Lower leg skin (tissue), 4 donors: ENCODE measurements around the gene SECISBP2. TPM values are rescaled to one million over a fixed set of nuclear protein-coding genes. Genes with fewer than 3 reads are reported as not detected.

ENCODE experiments used
- DNase-seq, 2 donors: peaks; one replicate each; pipeline ENCODE4 v3.0.0-alpha.2; 2019; ENCODE audit warnings: low spot score in 2 of 2
- H3K4me3 ChIP-seq: fragments of 200-600 bp; sonication (generic); 2 replicates; pipeline ENCODE4 v1.5.1; 2017; ENCODE audit warnings: mild to moderate bottlenecking, low read depth; ENCODE audit not compliant: poor library complexity, severe bottlenecking
- CTCF ChIP-seq, 3 donors: fragments of 450-650 bp; IDR thresholded peaks; one replicate each; pipeline ENCODE4 v1.5.1; 2016; ENCODE audit warnings: antibody characterized with exemption in 3 of 3, mild to moderate bottlenecking in 3 of 3, moderate library complexity in 2 of 3
- POLR2A ChIP-seq, 2 donors: fragments of 450-650 bp; IDR thresholded peaks; one replicate each; pipeline ENCODE4 v1.6.1; 2016 to 2017; ENCODE audit warnings: antibody characterized with exemption in 2 of 2, mild to moderate bottlenecking in 1 of 2, moderate library complexity in 1 of 2
- WGBS, 2 donors: methylation state at CpG; one replicate each; pipeline ENCODE4 v1.1.5; 2018; 5-methylcytosine and 5-hydroxymethylcytosine counted together
- intact Hi-C: fragments of 100-400 bp; cut with DNase I; formaldehyde crosslinking; loops from one replicate; pipeline ENCODE4 v1.15.0; 2023; ENCODE audit warnings: low total_unique reads
- total RNA-seq, 4 donors: library from RNA; depleted of rRNA; stranded (reverse); fragments of >200 nt; gene quantifications; one replicate each; pipeline ENCODE4 v1.1.0, GENCODE V29; 2016

The SECISBP2 gene
- total RNA-seq, 4 donors from 2014 or later: 38.3 to 67.3 (median 41.9) TPM

DNA sequence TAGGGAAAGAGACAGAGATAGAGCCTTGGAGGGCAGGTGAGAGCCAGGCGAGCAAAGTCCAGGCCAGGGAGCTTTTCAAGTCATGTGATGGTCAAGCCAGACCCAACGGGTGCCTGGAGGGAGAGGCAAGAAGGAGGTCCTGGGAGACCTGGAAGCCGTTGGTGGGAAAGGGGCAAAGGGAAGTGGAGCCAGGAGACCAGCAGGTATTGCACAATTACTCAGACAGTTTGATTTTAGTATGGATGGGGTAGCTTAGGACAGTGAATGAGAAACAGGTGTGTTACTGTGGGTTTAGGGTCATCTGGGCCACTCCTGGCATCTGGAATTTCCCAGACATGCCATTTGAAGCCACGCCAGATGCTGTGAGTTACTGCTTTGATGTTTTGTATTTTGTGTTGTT, 5.1 kb downstream of the SECISBP2 start:
- intact Hi-C loops: loop anchor here (10.0 kb wide), 1 partner anchor 231 kb away; no protein-coding TSS in a partner anchor
- H3K4me3 ChIP-seq: no peak overlapping the region
- DNase-seq: no peak
- WGBS, 2 donors: 58 to 64% methylated on average over 4 of the region's 4 CpGs
- TF ChIP-seq CTCF (IDR thresholded peaks at IDR 0.05) (no peak), POLR2A (IDR thresholded peaks at IDR 0.05) (no peak)

GRCh38 chr9:89325733-89326132, 7.4 kb downstream of the SECISBP2 start:
- WGBS, 2 donors: 86 to 91% methylated on average over 3 of the region's 3 CpGs
- intact Hi-C loops: loop anchor here (10.0 kb wide), 1 partner anchor 229 kb away; no protein-coding TSS in a partner anchor
- no peak for DNase-seq
- no peak overlapping the region for H3K4me3 ChIP-seq
- TF ChIP-seq POLR2A (IDR thresholded peaks at IDR 0.05) (no peak), CTCF (IDR thresholded peaks at IDR 0.05) (no peak)

GRCh38 chr9:89328064-89328463, 9.8 kb downstream of the SECISBP2 start:
- intact Hi-C loops: loop anchor here (10.0 kb wide), 1 partner anchor 227 kb away; no protein-coding TSS in a partner anchor
- DNase-seq: no peak
- TF ChIP-seq CTCF (IDR thresholded peaks at IDR 0.05) (no peak), POLR2A (IDR thresholded peaks at IDR 0.05) (no peak)
- H3K4me3 ChIP-seq: no peak overlapping the region
- 90% methylated on average over 8 of the region's 8 CpGs for WGBS, 2 donors

DNA sequence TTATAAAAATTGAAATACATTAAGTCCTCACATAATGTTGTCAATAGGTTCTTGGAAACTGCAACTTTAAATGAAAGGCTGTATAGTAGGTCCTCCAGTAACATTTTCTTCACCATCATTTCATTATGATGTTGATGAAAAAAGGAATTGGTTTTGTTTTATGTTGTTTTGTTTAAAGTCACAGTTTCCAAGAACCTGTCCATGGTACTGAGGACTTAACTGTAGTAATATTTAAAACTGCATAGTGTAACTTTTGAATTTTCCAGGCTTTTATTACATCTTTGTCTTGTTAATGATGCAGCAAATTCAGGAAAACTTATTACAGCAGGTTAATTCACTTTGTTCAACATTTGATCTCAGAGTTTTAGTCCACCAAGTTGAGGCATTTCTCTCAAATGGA, 11.6 kb downstream of the SECISBP2 start:
- intact Hi-C loops: loop anchor here (10.0 kb wide), 1 partner anchor 225 kb away; no protein-coding TSS in a partner anchor
- DNase-seq: no peak
- H3K4me3 ChIP-seq: no peak overlapping the region
- TF ChIP-seq CTCF (IDR thresholded peaks at IDR 0.05) (no peak), POLR2A (IDR thresholded peaks at IDR 0.05) (no peak)

DNA sequence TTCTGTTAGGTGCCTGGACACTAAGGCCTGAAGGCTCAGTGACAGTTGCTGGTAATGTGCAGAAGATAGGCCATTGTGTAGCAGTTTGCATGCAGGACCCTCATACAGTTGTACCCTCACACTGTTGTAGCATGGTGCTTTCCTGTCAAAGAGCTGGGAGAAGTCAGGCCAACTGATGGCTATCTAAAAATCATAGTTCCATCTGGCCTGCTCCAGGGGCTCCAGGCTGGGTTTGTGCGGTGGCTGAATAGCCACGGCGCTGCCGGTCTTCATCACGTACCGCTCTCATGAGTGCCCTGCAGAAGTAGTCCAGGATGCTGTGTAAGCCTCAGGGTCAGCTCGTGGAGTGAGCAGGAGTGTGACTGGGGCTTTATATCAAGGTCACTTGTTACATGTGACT, 12.2 kb downstream of the SECISBP2 start:
- WGBS, 2 donors: 99% methylated on average over 7 of the region's 7 CpGs
- intact Hi-C loops: no loop called here
- TF ChIP-seq POLR2A (IDR thresholded peaks at IDR 0.05) (no peak), CTCF (IDR thresholded peaks at IDR 0.05) (no peak)
- no peak for DNase-seq
- no peak overlapping the region for H3K4me3 ChIP-seq

DNA sequence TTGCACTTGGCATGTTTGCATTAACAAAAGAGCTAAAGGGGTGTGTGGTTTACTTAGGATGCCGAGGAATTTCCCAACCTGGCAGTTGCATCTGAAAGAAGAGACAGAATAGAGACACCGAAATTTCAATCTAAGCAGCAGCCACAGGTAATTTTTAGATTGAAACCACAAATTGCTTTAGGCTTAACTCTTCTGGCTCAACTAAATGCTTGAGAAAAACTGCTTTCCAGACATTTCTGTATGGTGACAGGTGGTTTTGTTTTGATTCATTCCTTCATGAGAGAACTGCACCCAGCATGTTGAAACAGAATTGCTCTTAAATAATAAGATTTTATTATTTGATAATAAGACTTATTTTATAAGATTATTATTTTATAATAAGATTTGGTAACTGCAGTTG, 21.5 kb downstream of the SECISBP2 start:
- WGBS, 2 donors: 62 to 76% methylated on average over 2 of the region's 2 CpGs
- DNase-seq: no peak
- TF ChIP-seq POLR2A (IDR thresholded peaks at IDR 0.05) (no peak), CTCF (IDR thresholded peaks at IDR 0.05) (no peak)
- H3K4me3 ChIP-seq: no peak overlapping the region
- intact Hi-C loops: no loop called here
